Measurements from ENCODE around the gene NAA11.

Gene NAA11

GRCh38 chr4:79325864-79326328 lies at the start of gene NAA11:
Gene NAA11, minus strand, starts transcription at chr4:79326061. Its CDS starts 184 bp downstream, at chr4:79325877.
- no peak within 1 kb of the TSS for H3K27ac Mint-ChIP-seq
- H3K36me3 Mint-ChIP-seq (ENCODE audit: low read depth) = no peaks in the 10 kb centered on the region
- no peaks in the 10 kb centered on the region for H3K27me3 Mint-ChIP-seq
- DNase-seq = no peak
- H3K9me3 Mint-ChIP-seq = no peaks in the 10 kb centered on the region
- no peak within 1 kb of the TSS for H3K4me3 Mint-ChIP-seq
- no peak for ATAC-seq
- no peaks in the 10 kb centered on the region for H3K4me1 Mint-ChIP-seq

GRCh38 chr4:79370026-79370425 lies 44.2 kb upstream of the NAA11 start:
- Mint-ChIP-seq H3K27me3 (no peaks in the 10 kb centered on the region), H3K27ac (no peak overlapping the region), H3K4me1 (no peaks in the 10 kb centered on the region), H3K9me3 (no peaks in the 10 kb centered on the region), H3K4me3 (no peak overlapping the region), H3K36me3 (ENCODE audit: low read depth) (no peaks in the 10 kb centered on the region)
- no peak for DNase-seq
- ATAC-seq = no peak

GRCh38 chr4:79367096-79367495 lies 41.2 kb upstream of the NAA11 start:
- Mint-ChIP-seq H3K4me1 (no peaks in the 10 kb centered on the region), H3K36me3 (ENCODE audit: low read depth) (no peaks in the 10 kb centered on the region), H3K4me3 (no peak overlapping the region), H3K9me3 (no peaks in the 10 kb centered on the region), H3K27ac (no peak overlapping the region), H3K27me3 (no peaks in the 10 kb centered on the region)
- ATAC-seq (no peak), DNase-seq (no peak)

GRCh38 chr4:79366422-79366821 lies 40.6 kb upstream of the NAA11 start:
- Mint-ChIP-seq H3K36me3 (ENCODE audit: low read depth) (no peaks in the 10 kb centered on the region), H3K4me3 (no peak overlapping the region), H3K9me3 (no peaks in the 10 kb centered on the region), H3K27me3 (no peaks in the 10 kb centered on the region), H3K27ac (no peak overlapping the region), H3K4me1 (no peaks in the 10 kb centered on the region)
- no peak for ATAC-seq
- DNase-seq = no peak

GRCh38 chr4:79364061-79364460 lies 38.2 kb upstream of the NAA11 start:
- no peaks in the 10 kb centered on the region for H3K9me3 Mint-ChIP-seq
- no peak for ATAC-seq
- H3K27me3 Mint-ChIP-seq = no peaks in the 10 kb centered on the region
- no peaks in the 10 kb centered on the region for H3K36me3 Mint-ChIP-seq (ENCODE audit: low read depth)
- DNase-seq = no peak
- H3K4me3 Mint-ChIP-seq = no peak overlapping the region
- no peaks in the 10 kb centered on the region for H3K4me1 Mint-ChIP-seq
- no peak overlapping the region for H3K27ac Mint-ChIP-seq

GRCh38 chr4:79362626-79363025 lies 36.8 kb upstream of the NAA11 start:
- no peak overlapping the region for H3K4me3 Mint-ChIP-seq
- no peak overlapping the region for H3K27ac Mint-ChIP-seq
- H3K27me3 Mint-ChIP-seq = no peaks in the 10 kb centered on the region
- no peaks in the 10 kb centered on the region for H3K9me3 Mint-ChIP-seq
- H3K36me3 Mint-ChIP-seq (ENCODE audit: low read depth) = no peaks in the 10 kb centered on the region
- no peak for DNase-seq
- H3K4me1 Mint-ChIP-seq = no peaks in the 10 kb centered on the region
- no peak for ATAC-seq

GRCh38 chr4:79360006-79360405 lies 34.1 kb upstream of the NAA11 start:
- H3K27ac Mint-ChIP-seq = no peak overlapping the region
- no peaks in the 10 kb centered on the region for H3K4me1 Mint-ChIP-seq
- no peak overlapping the region for H3K4me3 Mint-ChIP-seq
- DNase-seq (no peak), ATAC-seq (no peak)
- H3K9me3 Mint-ChIP-seq = no peaks in the 10 kb centered on the region
- H3K36me3 Mint-ChIP-seq (ENCODE audit: low read depth) = no peaks in the 10 kb centered on the region
- H3K27me3 Mint-ChIP-seq = no peaks in the 10 kb centered on the region

GRCh38 chr4:79358438-79358837 lies 32.6 kb upstream of the NAA11 start:
- H3K4me3 Mint-ChIP-seq = no peak overlapping the region

GRCh38 chr4:79357365-79357764 lies 31.5 kb upstream of the NAA11 start:
- DNase-seq (no peak), ATAC-seq (no peak)
- no peak overlapping the region for H3K27ac Mint-ChIP-seq
- H3K4me3 Mint-ChIP-seq = no peak overlapping the region
- H3K27me3 Mint-ChIP-seq = no peaks in the 10 kb centered on the region
- H3K9me3 Mint-ChIP-seq = no peaks in the 10 kb centered on the region
- no peaks in the 10 kb centered on the region for H3K36me3 Mint-ChIP-seq (ENCODE audit: low read depth)
- no peaks in the 10 kb centered on the region for H3K4me1 Mint-ChIP-seq

More at GRCh38 chr4:79358438-79358837, 32.6 kb upstream of the NAA11 start:
- no peaks in the 10 kb centered on the region for H3K9me3 Mint-ChIP-seq
- no peaks in the 10 kb centered on the region for H3K36me3 Mint-ChIP-seq (ENCODE audit: low read depth)
- H3K27me3 Mint-ChIP-seq = no peaks in the 10 kb centered on the region
- H3K4me1 Mint-ChIP-seq = no peaks in the 10 kb centered on the region
- ATAC-seq = no peak
- no peak overlapping the region for H3K27ac Mint-ChIP-seq
- DNase-seq = no peak

- peaks cover 7% of the 10 kb centered on the region for H3K9me3 Mint-ChIP-seq
- no peaks in the 10 kb centered on the region for H3K27me3 Mint-ChIP-seq
- H3K27ac Mint-ChIP-seq = no peak overlapping the region
- ATAC-seq (no peak), DNase-seq (no peak)
- no peak overlapping the region for H3K4me3 Mint-ChIP-seq
- H3K36me3 Mint-ChIP-seq (ENCODE audit: low read depth) = no peaks in the 10 kb centered on the region
- H3K4me1 Mint-ChIP-seq = no peaks in the 10 kb centered on the region
These were observed 27.2 kb upstream of the NAA11 start for GRCh38 chr4:79353075-79353474.

- no peak overlapping the region for H3K4me3 Mint-ChIP-seq
These were observed 22.5 kb upstream of the NAA11 start for GRCh38 chr4:79348405-79348804.

GRCh38 chr4:79341893-79342653 lies 16.2 kb upstream of the NAA11 start:
- H3K36me3 Mint-ChIP-seq (ENCODE audit: low read depth) = no peaks in the 10 kb centered on the region
- H3K27me3 Mint-ChIP-seq = no peaks in the 10 kb centered on the region
- H3K27ac Mint-ChIP-seq = no peak overlapping the region
- no peak overlapping the region for H3K4me3 Mint-ChIP-seq
- peaks cover 29% of the 10 kb centered on the region for H3K9me3 Mint-ChIP-seq
- no peak for ATAC-seq
- no peak for DNase-seq
- H3K4me1 Mint-ChIP-seq = no peaks in the 10 kb centered on the region

More at GRCh38 chr4:79348405-79348804, 22.5 kb upstream of the NAA11 start:
- Mint-ChIP-seq H3K27me3 (no peaks in the 10 kb centered on the region), H3K9me3 (peaks cover 20% of the 10 kb centered on the region), H3K4me1 (no peaks in the 10 kb centered on the region), H3K36me3 (ENCODE audit: low read depth) (no peaks in the 10 kb centered on the region), H3K27ac (no peak overlapping the region)
- ATAC-seq (no peak), DNase-seq (no peak)

GRCh38 chr4:79340568-79340967 lies 14.7 kb upstream of the NAA11 start:
- H3K27me3 Mint-ChIP-seq = no peaks in the 10 kb centered on the region

GRCh38 chr4:79338148-79338547 lies 12.3 kb upstream of the NAA11 start:
- ATAC-seq (no peak), DNase-seq (no peak)
- no peaks in the 10 kb centered on the region for H3K27me3 Mint-ChIP-seq
- H3K27ac Mint-ChIP-seq = no peak overlapping the region
- H3K36me3 Mint-ChIP-seq (ENCODE audit: low read depth) = no peaks in the 10 kb centered on the region
- H3K9me3 Mint-ChIP-seq = peaks cover 19% of the 10 kb centered on the region
- no peaks in the 10 kb centered on the region for H3K4me1 Mint-ChIP-seq
- no peak overlapping the region for H3K4me3 Mint-ChIP-seq

More at GRCh38 chr4:79340568-79340967, 14.7 kb upstream of the NAA11 start:
- no peaks in the 10 kb centered on the region for H3K36me3 Mint-ChIP-seq (ENCODE audit: low read depth)
- no peaks in the 10 kb centered on the region for H3K4me1 Mint-ChIP-seq
- ATAC-seq (no peak), DNase-seq (no peak)
- H3K27ac Mint-ChIP-seq = no peak overlapping the region
- no peak overlapping the region for H3K4me3 Mint-ChIP-seq
- peaks cover 19% of the 10 kb centered on the region for H3K9me3 Mint-ChIP-seq

- H3K4me1 Mint-ChIP-seq = no peaks in the 10 kb centered on the region
- no peak overlapping the region for H3K4me3 Mint-ChIP-seq
These were observed 8.9 kb upstream of the NAA11 start for GRCh38 chr4:79334783-79335182.

More at GRCh38 chr4:79334783-79335182, 8.9 kb upstream of the NAA11 start:
- Mint-ChIP-seq H3K36me3 (ENCODE audit: low read depth) (no peaks in the 10 kb centered on the region), H3K9me3 (peaks cover 4% of the 10 kb centered on the region), H3K27me3 (no peaks in the 10 kb centered on the region), H3K27ac (no peak overlapping the region)
- DNase-seq (no peak), ATAC-seq (no peak)
